ENCODE measurements around the gene CBLB.

Gene CBLB

DNA sequence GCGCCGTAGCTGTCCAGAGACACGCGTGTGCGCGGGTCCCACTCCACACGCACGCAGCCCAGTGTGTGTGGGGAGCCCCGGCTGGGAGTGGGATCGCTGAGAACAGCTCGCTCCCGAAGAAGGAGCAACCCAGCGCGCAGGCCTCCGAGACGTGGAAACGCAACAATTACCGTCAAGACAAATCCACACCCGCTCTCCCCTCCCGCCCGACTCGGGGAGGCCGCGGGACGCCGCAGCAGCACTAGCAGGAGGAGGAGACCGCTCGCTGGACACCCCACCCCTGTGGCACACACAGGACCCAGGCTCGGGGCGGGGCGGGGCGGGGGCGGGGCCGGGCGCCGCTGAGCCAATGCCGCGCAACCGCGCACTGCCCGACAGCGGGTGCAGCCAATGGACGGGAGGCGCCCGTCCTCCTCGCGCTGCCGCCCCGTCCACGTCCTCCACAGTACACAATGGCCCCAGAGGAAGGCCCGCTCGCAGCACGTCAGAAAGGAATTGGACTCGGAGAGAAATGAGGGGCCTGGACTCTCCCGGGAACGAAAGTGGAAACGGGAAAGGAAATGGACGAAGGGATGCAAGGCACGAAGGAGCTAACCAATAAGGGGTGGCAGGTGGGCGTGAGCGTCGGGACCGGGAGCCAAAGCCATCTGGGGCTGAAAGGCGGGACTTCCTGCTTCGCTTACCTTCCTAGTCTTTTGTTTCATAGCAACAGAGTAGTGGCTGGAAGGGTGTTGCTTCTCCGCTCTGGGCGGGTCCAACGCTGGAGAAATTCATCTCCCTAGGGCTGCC is at the start of gene CBLB:
Gene CBLB, minus strand, starts transcription at position 271 of the 789 bp plus-strand sequence. CDS start 1,435 bp downstream, outside the sequence.
- DNase-seq (ENCODE audit: low read depth) = peak; percentile 75

DNA sequence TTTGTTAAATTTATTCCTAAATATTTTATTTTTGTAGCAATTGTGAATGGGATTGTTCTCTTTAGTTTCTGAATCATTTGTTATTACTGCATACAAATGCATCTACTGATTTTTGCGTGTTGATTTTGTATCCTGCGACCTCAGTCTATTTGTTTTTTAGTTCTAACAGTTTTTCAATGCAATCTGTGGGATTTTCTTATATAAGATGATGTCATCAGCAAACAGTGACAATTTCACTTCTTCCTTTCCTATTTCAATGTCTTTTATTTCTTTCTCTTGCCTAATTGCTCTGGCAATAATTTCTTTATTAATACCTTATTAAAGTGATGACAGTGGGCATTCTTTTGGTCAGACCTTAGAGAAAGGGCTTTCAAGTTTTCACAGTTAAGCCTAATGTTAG is 48.0 kb upstream of the CBLB start:
- no peak for DNase-seq (ENCODE audit: low read depth)

- no peak for DNase-seq (ENCODE audit: low read depth)
Measured at GRCh38 chr3:105915524-105915923, 46.7 kb upstream of the CBLB start.

GRCh38 chr3:105913616-105914015 is 44.8 kb upstream of the CBLB start:
- no peak for DNase-seq (ENCODE audit: low read depth)

DNA sequence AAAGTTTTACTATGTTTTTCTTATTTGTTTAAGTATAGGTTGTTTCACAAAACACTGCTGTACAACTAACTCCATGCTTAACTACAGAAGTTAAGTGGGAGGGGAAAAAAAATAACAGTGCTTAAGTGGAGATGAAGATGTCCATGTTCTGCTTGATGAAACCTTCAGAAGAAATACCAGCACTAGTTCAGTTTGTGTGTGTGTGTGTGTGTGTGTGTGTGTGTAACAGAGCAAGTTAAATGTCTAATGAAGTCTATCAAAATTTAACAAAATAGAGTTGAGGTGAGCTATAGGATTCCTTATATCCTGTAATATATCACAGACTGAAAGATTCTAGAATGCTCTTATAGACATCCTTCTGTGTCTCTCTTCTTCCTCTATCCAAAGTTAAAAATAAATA is 44.1 kb upstream of the CBLB start:
- DNase-seq (ENCODE audit: low read depth) = no peak

GRCh38 chr3:105911496-105911895 is 42.7 kb upstream of the CBLB start:
- no peak for DNase-seq (ENCODE audit: low read depth)

DNA sequence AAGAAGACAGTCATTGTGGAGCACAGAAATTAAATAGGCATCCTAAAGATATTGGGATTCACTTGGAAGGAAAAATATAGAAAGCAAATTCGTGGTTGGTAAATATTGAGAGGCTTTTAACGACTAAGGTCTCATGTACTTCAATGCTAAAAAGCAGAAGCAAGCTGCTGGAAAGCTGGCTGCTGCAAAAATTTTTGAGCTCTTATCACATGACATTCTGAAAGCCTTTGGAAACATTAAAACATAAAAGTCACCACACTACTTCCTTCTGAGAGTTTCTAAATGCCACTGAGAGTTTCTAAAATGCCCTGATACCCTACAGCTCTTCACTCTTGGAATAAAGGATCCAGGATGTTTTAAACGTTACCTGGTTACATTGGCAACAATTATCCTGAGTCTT is 39.0 kb upstream of the CBLB start:
- no peak for DNase-seq (ENCODE audit: low read depth)

DNA sequence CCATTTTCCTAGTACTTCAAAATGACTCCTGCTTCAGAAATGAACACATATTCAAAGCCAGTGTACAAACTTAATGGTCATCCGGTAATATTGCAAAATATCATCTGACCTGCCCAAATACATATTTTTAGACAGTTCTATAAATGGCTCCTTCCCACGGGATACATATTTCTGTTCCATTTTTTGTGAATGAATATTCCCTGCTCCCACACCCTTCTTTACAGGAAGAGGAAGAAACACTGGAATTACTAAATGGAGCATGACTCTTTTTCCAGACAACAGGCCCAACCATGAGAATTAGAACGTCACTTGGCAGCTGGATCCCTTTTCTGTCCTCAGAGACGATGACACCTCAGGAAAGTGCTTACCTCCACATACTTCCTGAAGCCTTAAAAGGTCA is 38.0 kb upstream of the CBLB start:
- no peak for DNase-seq (ENCODE audit: low read depth)

DNA sequence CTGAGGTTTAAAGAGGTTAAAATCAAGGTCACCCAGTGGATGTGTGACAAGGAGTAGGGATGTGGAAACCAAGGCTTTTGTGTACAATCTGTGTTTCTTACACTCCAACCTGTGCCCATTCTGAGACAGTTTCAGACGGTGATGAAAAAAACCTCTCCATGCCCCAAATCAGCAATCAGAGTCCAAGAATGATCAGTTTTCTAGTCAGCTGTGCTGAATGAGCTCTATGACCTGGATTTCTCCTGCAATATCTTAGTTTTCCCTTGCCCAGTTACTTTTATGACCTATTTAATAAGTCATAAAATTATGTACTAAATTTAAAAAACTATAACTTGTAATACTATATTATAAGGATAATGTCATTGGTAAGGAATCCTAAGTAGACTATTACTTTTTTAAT is 37.5 kb upstream of the CBLB start:
- no peak for DNase-seq (ENCODE audit: low read depth)

DNA sequence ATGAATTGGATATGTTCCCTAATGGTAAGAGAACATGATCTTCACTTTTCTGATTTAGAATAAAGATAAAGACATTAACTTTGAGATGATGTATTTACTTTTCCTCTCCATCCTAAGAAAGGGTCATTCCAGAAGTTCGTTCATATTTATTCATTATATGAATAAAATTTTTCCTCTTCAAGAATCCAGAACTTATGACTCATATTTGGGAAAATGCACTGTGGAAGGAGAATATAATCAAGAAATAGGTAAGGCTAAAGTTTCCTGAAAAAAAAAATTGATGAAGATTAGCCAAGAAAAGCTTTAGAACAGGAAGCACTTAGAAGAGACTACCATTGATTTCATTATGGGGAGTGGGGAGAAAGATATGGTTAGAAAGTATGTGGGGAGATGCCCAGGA is 36.5 kb upstream of the CBLB start:
- DNase-seq (ENCODE audit: low read depth) = no peak

- no peak for DNase-seq (ENCODE audit: low read depth)
Measured at GRCh38 chr3:105904678-105905284, 36.0 kb upstream of the CBLB start.

- no peak for DNase-seq (ENCODE audit: low read depth)
Measured at GRCh38 chr3:105904251-105904650, 35.4 kb upstream of the CBLB start.

GRCh38 chr3:105899516-105899915 is 30.7 kb upstream of the CBLB start:
- DNase-seq (ENCODE audit: low read depth) = no peak

DNA sequence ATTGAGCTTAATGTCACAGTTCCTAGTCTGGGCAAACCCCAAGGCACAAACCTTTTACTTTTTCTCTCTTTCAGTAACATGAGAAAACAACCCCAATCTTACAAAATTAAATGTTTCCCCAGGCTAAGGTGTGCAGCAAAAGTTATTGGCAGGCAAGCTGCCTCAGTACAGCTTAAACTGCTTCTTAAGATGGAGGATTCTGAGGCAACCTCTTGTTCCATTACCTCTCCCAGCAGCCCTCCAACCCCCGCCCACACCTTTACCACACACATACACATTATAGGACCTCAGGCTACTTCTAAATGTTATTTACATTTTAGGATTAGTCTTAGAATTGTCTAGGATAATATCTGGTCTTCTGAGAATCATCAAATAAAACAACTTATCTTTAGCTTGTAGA is 22.3 kb upstream of the CBLB start:
- no peak for DNase-seq (ENCODE audit: low read depth)

DNA sequence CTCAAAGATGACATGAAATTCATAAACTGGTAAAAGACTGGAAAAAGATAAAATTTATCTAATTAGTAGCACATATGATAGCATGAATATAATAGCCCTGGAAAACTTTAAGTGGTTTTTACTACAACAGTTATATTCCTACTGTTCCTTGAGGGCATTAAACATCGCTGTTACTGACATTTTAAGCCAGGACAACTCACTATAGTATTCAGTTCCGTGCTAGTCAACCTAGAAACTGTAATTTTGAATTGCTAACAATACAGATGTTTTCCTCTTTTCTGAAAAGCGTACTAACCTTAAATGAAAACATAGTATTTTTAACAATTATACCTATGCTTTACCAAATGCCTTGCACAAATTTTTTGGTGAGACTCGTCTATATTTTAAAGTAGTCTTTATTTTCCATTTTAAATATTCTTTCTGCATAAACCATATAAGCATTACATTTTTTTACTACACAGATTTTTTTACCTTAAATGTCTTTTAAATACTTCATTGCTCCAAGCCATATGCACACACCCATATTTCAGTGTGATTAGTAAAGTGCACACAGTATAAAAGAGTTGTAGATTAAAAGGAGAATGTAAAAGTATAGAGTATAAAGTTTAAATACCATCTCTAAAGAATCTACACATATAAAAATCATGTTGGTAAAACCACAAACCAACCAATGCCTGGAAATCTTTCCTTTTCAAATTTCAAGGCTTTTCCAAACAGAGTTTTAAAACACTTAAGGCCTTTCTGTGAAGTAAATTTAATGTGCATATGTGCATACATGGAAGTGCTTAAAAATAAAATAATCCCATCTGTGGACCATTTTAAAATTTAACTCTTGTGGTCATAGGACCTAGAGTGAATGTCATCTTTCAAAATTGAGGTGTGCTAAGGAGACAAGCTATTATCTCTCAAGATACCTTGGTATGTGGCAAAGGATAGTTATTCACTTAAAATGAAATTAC is 20.1 kb upstream of the CBLB start:
- no peak for DNase-seq (ENCODE audit: low read depth)

- no peak for DNase-seq (ENCODE audit: low read depth)
Measured at GRCh38 chr3:105885256-105885655, 16.4 kb upstream of the CBLB start.

DNA sequence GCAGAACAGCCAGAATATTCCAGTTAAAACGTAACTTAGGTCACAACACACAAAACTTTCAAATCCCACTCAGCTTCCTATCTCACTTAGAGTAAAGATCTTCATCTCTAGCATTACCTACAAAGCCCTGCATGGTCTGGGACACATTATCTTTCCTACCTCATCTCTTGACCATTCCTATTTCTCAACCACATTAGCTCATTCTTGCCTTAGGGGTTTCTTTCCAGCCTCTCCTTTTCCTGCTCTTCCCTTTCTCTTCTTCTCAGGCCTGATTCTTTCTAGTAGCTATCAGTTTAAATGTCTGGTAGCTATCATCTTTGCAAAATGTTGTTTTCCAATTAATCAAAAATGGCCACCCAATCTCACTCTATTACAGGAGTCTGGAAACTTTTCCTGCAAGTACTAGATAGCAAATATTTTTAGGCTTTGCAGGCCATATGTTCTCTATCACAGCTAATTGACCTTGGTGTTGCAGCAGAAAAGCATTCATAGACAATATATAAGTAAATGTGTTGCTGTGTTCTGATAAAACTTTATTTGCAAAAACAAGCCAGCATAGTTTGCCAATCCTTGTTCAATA is 15.1 kb upstream of the CBLB start:
- DNase-seq (ENCODE audit: low read depth) = no peak

GRCh38 chr3:105880681-105881290 is 12.0 kb upstream of the CBLB start:
- DNase-seq (ENCODE audit: low read depth) = no peak

DNA sequence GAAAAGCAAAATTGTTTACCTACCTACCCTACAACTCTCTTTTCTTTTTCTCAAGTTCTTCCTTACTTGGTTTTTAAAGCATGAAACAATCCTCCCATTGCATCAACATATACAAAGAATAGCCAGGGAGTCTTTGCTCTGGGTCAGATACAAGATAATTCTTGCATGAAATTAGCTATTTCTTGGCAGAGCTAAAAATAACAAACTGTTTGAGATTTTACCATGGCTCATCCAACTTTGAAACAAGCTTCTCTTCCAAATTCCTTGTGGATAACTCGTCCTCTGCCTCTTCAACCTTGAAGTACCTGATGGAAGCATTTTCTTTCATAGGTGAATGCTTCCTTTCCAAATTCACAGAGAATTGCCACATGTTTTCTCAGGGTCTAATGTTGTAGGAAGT is 9.2 kb upstream of the CBLB start:
- DNase-seq (ENCODE audit: low read depth) = no peak

DNA sequence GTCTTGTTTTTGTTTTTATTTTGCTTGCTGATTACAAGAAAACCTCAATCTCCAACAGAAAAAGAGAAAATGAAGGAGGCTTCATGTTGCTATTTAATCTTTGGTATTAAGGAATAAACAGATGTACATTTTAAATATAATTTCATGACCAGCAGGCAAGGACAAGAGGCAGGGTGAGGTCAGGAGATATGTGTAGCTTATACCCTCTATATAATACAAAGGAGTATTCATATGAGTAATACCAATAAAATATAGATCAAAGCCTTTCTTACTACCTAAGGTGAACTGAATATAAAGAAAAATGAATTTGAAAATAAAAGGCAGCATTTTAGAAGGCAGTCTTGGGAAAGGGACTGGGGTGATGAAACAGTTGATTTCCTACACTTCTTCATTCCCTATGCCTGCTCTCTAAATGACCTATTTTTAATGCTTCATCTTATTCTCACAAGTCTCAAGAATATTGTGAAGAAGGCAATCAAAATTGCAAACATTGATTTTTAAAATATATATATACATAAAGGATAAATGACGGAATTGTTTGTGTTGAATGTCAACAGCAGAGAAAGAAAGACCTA is 8.6 kb upstream of the CBLB start:
- DNase-seq (ENCODE audit: low read depth) = no peak

DNA sequence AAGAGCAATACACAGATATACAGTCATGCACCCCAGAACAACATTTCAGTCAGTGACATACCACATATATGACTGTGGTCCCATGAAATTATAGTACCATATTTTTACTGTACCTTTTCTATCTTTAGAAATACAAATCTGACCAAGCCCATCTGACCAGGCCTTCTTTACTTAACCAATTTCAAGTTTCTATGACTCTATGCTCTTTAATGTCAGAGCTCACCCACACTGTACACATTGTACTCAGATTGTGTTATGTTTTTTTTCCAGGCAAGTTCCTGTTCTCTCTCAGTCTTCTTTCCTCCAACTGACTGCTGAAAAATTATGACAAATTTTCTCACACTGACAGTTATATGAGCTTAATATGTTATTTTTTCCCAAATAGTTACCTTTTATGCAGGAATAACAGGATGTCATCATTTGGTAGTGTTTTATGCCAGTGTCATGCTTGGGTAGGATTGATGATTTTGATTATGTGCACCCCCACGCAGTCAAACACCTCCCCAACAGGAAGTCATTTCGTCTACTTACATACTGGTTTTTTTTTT is 8.0 kb upstream of the CBLB start:
- no peak for DNase-seq (ENCODE audit: low read depth)
